ENCODE data around the gene IGFALS. TPM values are rescaled to one million over a fixed set of nuclear protein-coding genes. Genes with fewer than 3 reads are reported as not detected.
A peak's percentile ranks its signal among the peaks of the same experiment; 100 is the strongest.

IGFALS gene
- total and polyA plus RNA-seq, 9 donors: 0.20 to 1.8 (median 0.50) TPM; not detected in 1

- TF ChIP-seq POLR2A (IDR thresholded peaks at IDR 0.05) (no peak), CTCF (IDR thresholded peaks at IDR 0.05) (no peak)
- no peak overlapping the region for H3K27ac ChIP-seq
- 72 to 81% (median 80%) methylated on average over 6 to 8 of the region's 8 CpGs for whole genome bisulfite sequencing, 3 donors
- H3K4me3 ChIP-seq: no peak overlapping the region
- no peaks in the 10 kb centered on the region for H3K9me3 ChIP-seq
- no peaks in the 10 kb centered on the region for H3K36me3 ChIP-seq
- intact Hi-C loops (cut with DNase I): no loop called here
- H3K27me3 ChIP-seq: no peaks in the 10 kb centered on the region
- peaks cover 8% of the 10 kb centered on the region for H3K4me1 ChIP-seq (ENCODE audit: insufficient read depth)
- peak in 1 of 5 donors; percentile 33 for DNase-seq
These were observed 14.2 kb downstream of the IGFALS start for GRCh38 chr16:1779234-1779701.

- intact Hi-C loops (cut with DNase I): no loop called here
- 81 to 82% (median 81%) methylated on average over 33 to 34 of the region's 34 CpGs for WGBS, 3 donors
- Histone ChIP-seq H3K4me1 (ENCODE audit: insufficient read depth) (peaks cover 15% of the 10 kb centered on the region), H3K27ac (no peak overlapping the region), H3K4me3 (no peak overlapping the region), H3K27me3 (no peaks in the 10 kb centered on the region), H3K9me3 (no peaks in the 10 kb centered on the region), H3K36me3 (no peaks in the 10 kb centered on the region)
- peak in 3 of 5 donors; percentile 16 to 43 (median 28) for DNase-seq
- TF ChIP-seq CTCF (IDR thresholded peaks at IDR 0.05): no peak
- no peak for TF ChIP-seq POLR2A (IDR thresholded peaks at IDR 0.05)
- TF ChIP-seq EP300 (IDR thresholded peaks at IDR 0.05): no peak
These were observed 15.0 kb downstream of the IGFALS start for GRCh38 chr16:1778200-1779179.

DNA sequence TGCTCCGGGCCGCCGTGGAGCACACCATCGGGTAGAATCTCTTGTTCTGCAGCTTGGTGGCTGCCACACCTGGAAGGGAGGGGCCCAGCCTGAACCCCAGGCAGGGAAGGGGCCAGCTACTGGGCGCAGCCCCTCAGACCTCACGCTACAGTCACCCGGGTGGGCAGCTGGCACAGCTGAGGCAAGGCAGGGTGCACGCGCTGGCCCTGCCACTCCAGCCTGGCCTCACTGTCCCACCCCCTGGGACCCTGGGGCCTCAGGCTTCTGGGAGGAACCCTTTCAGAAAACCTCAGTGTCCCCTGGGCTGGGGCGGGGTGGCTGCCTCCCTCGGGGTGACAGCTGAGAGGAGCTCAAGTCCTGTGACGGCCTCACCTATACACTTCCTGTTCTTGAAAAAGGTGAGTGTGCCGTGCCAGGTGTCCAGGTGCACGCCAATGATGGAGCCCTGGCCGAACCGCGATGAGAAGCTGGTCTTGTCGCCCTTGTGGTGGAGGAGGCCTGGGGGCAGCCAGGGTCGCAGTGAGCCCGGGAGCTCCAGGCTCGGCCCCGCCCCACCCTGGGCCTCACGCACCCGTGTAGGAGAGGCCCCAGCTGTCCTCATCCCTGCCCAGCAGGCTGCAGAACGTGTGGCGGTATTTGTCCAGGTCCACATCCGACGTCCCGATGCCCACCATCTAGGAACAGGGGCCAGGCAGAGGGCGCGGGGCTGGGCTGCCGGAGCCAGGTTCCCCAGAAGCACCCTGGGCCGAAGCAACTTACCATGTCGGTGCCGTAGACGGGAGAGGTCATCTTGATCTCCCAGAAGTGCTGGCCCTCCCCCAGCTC is 15.9 kb downstream of the IGFALS start:
- no peak for TF ChIP-seq POLR2A (IDR thresholded peaks at IDR 0.05)
- no peak for TF ChIP-seq CTCF (IDR thresholded peaks at IDR 0.05)
- no peak for TF ChIP-seq EP300 (IDR thresholded peaks at IDR 0.05)
- no peak overlapping the region for H3K27ac ChIP-seq
- WGBS, 3 donors: 67 to 78% (median 68%) methylated on average over 28 to 36 of the region's 36 CpGs
- H3K4me3 ChIP-seq: no peak overlapping the region
- intact Hi-C loops (cut with DNase I): no loop called here
- no peaks in the 10 kb centered on the region for H3K9me3 ChIP-seq
- peaks cover 15% of the 10 kb centered on the region for H3K4me1 ChIP-seq (ENCODE audit: insufficient read depth)
- DNase-seq: peak in 3 of 5 donors; percentile 26 to 47 (median 29)
- no peaks in the 10 kb centered on the region for H3K36me3 ChIP-seq
- no peaks in the 10 kb centered on the region for H3K27me3 ChIP-seq

- peak in 1 of 5 donors; percentile 27 for DNase-seq
- Histone ChIP-seq H3K9me3 (no peaks in the 10 kb centered on the region), H3K27me3 (no peaks in the 10 kb centered on the region), H3K27ac (no peak overlapping the region), H3K36me3 (no peaks in the 10 kb centered on the region), H3K4me3 (no peak overlapping the region), H3K4me1 (ENCODE audit: insufficient read depth) (peaks cover 20% of the 10 kb centered on the region)
- intact Hi-C loops (cut with DNase I): no loop called here
- WGBS, 3 donors: 86 to 88% (median 86%) methylated on average over 20 to 22 of the region's 22 CpGs
- TF ChIP-seq CTCF (IDR thresholded peaks at IDR 0.05) (no peak), POLR2A (IDR thresholded peaks at IDR 0.05) (no peak), EP300 (IDR thresholded peaks at IDR 0.05) (no peak)
These were observed 16.5 kb downstream of the IGFALS start for GRCh38 chr16:1776991-1777374.

All from ovary (tissue), 9 donors.